GM12891 (cell line): ENCODE measurements around the gene LYPD5.

ENCODE experiments used
- POLR2A ChIP-seq: IDR thresholded peaks from 2 replicates; pipeline ENCODE4 v1.6.1; 2011; ENCODE audit warnings: low read depth, low read length, control low read depth
- POLR2AphosphoS5 ChIP-seq: IDR thresholded peaks from 2 replicates; pipeline ENCODE4 v1.6.1; 2011; ENCODE audit warnings: low read depth, low read length, control low read depth

DNA sequence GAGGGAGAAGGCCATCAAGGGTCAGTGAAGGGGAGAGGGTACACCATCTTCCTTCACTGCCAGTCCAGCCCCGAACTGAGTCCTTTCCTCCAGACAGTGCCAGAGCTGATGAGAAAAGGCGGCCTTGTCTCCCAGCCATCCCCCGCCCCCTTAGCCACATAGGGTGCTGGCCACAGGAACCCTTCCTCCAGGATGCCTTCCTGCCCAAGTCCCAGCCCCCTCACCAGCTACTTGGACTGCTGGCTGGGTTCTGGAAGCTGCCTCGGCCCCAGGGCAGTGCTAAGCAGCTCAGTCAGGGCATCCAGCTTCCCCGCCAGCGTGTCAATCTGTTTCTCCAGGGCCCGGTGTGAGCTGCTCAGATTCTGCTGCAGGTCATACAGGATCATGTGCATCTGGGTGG lies 34.9 kb downstream of the LYPD5 start:
- TF ChIP-seq POLR2A (no peak), POLR2AphosphoS5 (no peak)
